Femur (tissue), 1 donor: ENCODE data around the gene IGSF6.
"Not testable (repeated sequence)": the region's sequence is repeated elsewhere in the genome, so short reads cannot be mapped to it uniquely, and the experiment has no call there.

ENCODE experiments used
- DNase-seq: peaks from one replicate; pipeline ENCODE4 v3.0.0-alpha.2; 2017

The IGSF6 gene

GRCh38 chr16:21652453-21652852 is at the start of gene IGSF6:
IGSF6 (minus strand) TSS chr16:21652608; CDS start chr16:21652598, 10 bp downstream.
- no peak for DNase-seq

GRCh38 chr16:21701271-21701670 is 48.9 kb upstream of the IGSF6 start:
- no peak for DNase-seq

DNA sequence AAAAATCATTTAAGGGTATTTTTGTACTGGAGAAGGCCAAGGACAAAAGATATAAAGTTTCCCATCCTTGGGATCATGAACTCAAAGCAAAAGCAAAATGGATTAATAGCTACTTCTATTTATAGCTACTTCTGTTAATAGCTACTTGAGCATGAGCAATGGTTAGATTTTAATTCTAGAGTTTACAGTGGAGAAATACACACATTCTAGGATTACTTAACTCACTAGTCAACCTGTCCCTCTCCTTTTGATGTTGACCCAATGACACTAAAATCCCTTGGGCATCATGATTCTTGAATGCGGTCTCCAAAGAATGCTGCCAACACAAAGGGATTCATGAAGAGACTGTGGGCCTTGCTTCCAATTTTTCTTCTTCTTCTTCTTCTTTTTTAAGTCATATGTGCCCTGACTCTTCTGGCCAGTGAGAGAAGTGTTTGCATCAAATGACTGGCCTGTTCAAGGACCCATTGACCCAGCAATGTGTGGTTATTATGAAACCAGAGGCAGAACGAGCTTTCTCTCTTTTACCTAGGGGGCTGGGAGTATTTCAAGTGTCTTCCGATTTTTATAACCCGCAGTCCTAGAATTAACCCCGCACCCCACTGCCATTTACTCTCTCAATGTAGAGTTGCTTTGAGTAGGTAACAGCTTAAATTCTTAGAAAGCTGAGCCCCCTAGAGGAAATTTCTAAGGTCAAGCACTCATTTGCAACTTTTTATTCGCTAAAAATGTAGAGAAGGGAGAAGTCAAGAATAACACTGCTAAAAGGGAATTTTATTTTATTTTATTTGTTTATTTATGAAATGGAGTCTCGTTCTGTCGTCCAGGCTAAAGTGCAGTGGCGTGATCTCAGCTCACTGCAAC is 46.0 kb upstream of the IGSF6 start:
- no peak for DNase-seq

DNA sequence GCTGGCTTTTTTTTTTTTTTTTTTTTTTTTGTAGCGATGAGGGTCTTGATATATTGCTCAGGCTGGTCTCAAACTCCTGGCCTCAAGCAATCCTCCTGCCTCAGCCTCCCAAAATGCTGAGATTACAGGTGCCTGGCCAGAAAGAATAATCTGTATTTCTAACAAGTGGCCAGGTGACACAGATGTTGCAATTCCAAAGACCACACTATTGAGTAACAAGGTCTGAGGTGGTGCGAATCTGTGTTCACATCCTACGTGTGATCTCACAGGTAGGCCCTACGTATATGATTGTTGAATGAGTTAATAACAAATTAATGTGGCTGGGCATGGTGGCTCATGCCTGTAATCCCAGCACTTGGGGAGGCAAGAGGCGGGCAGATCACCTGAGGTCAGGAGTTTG is 44.6 kb upstream of the IGSF6 start:
- DNase-seq: no peak

GRCh38 chr16:21694609-21695008 is 42.2 kb upstream of the IGSF6 start:
- no peak for DNase-seq

- not testable (repeated sequence) for DNase-seq
These were observed 38.6 kb upstream of the IGSF6 start for GRCh38 chr16:21690967-21691366.

DNA sequence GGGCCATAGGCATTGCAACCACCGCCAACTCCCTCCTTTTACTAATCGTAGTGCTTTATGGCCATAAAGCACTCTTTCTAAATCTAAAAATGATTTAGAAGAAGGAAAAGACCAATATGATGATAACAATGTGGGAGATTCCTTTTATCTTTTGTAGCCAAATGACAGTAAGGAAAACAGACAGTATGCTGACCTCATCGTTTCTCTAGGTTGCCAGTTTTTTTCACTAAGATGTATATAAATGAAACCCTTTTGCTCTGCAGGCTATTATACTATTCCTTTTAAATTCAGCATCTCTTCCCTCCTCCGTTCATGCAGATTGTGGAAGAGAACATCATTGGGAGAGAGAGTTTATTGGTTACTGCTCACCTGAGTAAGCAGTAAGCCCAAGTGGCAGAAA is 36.7 kb upstream of the IGSF6 start:
- no peak for DNase-seq

- DNase-seq: peak; percentile 26
These were observed 32.6 kb upstream of the IGSF6 start for GRCh38 chr16:21685034-21685455.

DNA sequence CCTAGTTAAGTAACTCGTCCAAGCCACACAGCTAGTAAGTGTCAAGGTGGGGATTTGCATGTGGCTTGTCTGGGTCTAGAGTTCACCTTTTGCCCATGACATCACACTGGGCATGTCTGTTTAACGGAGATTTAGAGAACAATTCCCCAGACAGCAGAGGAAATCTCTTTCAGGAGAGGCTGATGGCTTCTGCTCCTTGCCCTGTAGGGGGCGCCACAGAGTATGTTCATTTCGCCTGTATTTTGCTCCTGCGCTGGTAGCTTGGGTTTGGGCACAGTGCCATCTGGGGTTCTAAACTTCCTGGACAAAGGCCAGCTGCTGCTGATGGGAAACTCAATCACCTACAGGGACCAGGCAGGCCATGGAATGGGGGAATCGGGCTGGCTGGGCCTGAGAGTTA is 31.8 kb upstream of the IGSF6 start:
- DNase-seq: no peak

- no peak for DNase-seq
These were observed 30.8 kb upstream of the IGSF6 start for GRCh38 chr16:21683184-21683583.

DNA sequence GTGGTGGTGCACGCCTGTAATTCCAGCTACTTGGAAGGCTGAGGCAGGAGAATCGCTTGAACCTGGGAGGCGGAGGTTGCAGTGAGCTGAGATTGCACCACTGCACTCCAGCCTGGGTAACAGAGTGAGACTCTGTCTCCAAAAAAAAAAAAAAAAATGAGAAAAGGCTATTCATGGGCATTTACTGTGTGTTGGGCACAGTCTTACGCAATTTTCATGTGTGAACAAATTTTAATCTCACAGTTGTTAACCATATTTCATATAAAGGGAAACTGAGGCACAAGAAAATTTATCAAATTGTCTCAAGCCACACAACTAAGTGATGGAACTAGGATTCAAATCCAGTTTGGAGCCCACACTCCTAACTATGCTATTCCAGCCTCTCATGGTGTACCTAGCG is 28.3 kb upstream of the IGSF6 start:
- not testable (repeated sequence) for DNase-seq

GRCh38 chr16:21674456-21674855 is 22.0 kb upstream of the IGSF6 start:
- not testable (repeated sequence) for DNase-seq

- DNase-seq: no peak
These were observed 21.1 kb upstream of the IGSF6 start for GRCh38 chr16:21673469-21673868.

- no peak for DNase-seq
These were observed 15.2 kb upstream of the IGSF6 start for GRCh38 chr16:21667575-21667974.

GRCh38 chr16:21666772-21667171 is 14.4 kb upstream of the IGSF6 start:
- DNase-seq: no peak

- DNase-seq: no peak
These were observed 12.5 kb upstream of the IGSF6 start for GRCh38 chr16:21664801-21665492.

DNA sequence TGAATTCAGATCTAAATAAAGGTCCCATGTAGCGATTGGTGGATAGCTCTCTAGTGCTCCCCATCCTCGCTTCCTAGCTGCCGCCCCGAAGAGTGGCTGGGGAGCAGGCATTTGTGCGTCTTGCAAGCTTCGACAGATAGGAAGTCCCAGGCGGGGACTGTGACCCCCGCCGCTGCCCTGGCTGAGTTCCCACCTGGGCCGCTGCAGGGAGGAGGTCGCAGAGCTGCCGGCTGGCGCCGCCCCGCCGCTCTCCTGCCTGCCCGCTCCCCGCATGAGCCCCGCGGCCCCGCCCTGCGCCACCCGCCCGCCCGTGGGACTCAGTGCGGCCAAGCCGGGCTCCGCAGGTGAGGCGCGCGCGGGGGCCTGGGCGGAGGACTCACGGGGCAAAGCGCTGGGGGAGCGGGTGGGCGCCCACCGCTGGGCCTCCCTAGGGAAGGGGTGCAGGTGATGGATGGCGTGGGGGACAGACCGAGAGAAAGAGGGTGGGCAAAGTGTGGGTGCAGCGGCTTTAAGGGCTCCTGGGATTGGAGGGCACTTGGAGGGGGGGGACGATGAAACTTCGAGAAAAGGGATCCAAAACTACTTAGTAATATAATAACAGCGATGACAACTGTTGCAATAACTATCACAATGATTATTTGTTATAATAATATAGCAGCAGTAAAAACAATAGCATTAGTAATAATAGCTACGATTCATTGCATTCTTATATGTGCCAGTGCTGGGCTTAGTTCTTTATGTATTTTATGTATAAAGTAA is 11.7 kb upstream of the IGSF6 start, which contains the start of gene OTOA:
OTOA (plus strand) TSS at position 80 of the 759 bp plus-strand sequence. CDS start 14,547 bp downstream, outside the sequence.
- no peak for DNase-seq

DNA sequence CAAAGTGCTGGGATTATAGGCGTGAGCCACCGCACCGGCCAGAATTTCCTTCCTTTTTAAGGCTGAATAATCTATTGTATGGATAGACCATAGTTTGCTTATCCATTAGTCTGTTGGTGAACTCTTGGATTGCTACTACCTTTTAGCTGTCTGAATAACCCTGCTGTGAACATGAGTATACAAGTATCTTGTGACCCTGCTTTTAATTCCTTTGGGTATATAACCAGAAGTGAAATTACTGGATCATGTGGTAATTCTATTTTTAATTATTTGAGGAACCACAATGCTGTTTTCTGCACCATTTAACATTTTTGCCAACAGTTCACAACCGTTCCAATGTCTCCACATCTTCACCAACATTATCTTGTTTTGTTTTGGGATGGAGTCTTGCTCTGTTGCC is 6.7 kb upstream of the IGSF6 start:
- DNase-seq: no peak

GRCh38 chr16:21656795-21657768 is 4.7 kb upstream of the IGSF6 start:
- DNase-seq: no peak

GRCh38 chr16:21654881-21655280 is 2.5 kb upstream of the IGSF6 start:
- DNase-seq: no peak

GRCh38 chr16:21654466-21654865 is 2.1 kb upstream of the IGSF6 start:
- DNase-seq: no peak

GRCh38 chr16:21653571-21653970 is 1.2 kb upstream of the IGSF6 start:
- DNase-seq: no peak
